HuH-7.5 (cell line): ENCODE measurements around the gene ZDHHC24.
"Not testable (repeated sequence)": the region's sequence is repeated elsewhere in the genome, so short reads cannot be mapped to it uniquely, and the experiment has no call there.

ENCODE experiments used
- DNase-seq: peaks from one replicate; pipeline ENCODE4 v3.0.0; 2011; ENCODE audit warnings: low spot score

ZDHHC24 gene, protein sequence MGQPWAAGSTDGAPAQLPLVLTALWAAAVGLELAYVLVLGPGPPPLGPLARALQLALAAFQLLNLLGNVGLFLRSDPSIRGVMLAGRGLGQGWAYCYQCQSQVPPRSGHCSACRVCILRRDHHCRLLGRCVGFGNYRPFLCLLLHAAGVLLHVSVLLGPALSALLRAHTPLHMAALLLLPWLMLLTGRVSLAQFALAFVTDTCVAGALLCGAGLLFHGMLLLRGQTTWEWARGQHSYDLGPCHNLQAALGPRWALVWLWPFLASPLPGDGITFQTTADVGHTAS

GRCh38 chr11:66545701-66546367 lies at the start of gene ZDHHC24:
Gene ZDHHC24, minus strand, starts transcription at chr11:66546048. Its CDS starts 45 bp downstream, at chr11:66546003.
- peak; percentile 100 for DNase-seq

GRCh38 chr11:66595245-66595904 lies 49.5 kb upstream of the ZDHHC24 start:
- peak; percentile 41 for DNase-seq

- DNase-seq, result peak; percentile 72
Observed at GRCh38 chr11:66593650-66594049, 47.8 kb upstream of the ZDHHC24 start.

DNA sequence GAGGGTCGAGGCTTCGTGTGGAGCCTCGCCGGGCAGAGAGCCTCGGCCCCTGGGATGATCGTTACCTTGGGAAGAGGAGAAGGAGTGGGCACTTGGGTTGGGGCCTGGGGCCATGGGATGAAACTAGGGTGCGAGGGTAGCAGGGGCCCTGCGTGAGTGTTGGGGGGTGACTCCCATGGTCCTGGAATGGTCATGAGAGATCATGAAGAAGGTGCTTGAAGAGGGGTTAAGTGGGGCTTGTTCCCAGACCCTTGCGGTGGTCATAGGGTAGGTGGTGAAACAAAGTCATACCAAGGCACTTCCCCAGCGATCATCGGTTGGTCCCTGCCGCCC lies 47.4 kb upstream of the ZDHHC24 start:
- DNase-seq, result no peak

DNA sequence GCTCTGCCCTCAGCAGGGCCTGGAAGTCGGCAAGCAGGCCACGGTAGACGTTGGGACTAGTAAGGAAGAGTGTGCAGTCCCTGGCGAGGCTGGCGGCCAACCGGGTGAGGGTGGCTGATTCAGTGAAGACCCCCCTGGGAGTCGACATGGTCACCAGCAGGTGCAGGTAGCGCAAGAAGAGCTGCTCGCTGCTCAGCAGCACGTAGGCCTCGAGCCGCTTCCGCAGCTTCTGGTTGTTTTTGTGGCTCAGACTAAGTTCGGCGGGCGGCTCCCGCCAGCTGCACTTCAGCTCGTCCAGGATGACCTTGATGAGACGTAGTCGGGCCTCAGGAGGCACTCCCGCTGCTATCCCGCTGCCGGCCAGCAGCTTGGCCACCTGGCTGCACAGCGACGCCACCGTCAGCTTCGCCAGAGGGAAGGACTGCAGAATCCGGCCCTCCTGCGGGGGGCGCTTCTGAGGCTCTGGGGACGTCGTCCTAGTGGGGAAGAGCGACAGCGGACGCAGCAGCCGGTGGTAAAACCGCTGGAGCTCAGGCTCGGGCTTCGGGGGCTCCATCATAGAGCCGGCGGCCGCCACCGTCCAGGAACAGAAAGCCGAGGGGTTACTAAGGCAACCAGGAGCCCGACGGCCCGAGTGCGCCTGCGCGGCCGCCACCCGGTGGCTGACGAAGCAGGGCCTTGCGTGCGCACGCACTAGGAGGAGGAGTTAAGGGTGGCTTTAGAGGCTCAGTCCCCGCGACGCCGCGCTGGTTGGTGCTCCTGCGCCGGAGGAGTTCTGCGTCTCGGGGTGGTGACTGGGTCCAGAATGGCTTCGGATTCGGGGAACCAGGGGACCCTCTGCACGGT lies 46.8 kb upstream of the ZDHHC24 start, which contains the start of the genes CCDC87 and CCS:
Gene CCDC87 (minus strand): TSS at position 607 of the 846 bp plus-strand sequence. CDS start 48 bp downstream, at position 559.
Gene CCS (plus strand): TSS at position 729 of the 846 bp plus-strand sequence. CDS start 77 bp downstream, at position 806.
- peak; percentile 100 for DNase-seq

DNA sequence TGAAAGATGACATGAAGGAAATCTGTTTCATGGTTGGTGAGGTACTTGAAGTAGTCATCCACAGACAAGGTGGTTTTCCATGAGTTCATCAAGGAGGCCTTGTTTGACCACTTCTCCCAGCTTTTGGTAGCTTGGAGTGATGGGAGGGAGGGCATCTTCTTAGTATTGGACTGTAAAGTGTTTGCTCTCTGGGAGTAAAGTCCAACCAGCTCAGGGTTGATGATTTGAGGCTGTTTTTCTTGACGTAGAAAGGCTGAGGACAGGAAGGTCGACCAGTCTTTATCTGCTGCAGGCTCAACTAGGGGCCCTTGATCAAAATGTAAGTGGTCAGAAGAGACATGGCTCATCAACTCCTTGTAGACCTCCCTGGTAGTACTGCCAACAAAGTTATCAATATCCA lies 45.3 kb upstream of the ZDHHC24 start:
- DNase-seq, result peak; percentile 86

GRCh38 chr11:66589996-66590675 lies 44.3 kb upstream of the ZDHHC24 start:
- DNase-seq, result peak; percentile 61

DNA sequence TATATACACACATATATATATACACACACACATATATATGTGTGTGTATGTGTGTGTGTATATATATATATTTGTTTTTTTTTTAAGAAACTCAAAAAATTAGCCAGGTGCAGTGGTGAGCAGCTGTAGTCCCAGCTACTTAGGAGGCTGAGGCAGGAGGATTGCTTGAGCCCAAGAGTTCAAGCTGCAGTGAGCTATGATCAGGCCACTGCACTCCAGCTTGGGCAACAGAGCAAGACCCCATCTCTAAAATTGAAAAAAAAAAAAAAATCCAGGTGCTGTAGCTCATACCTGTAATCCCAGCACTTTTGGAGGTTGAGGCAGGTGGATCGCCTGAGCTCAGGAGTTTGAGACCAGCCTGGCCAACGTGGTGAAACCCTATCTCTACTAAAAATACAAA lies 43.5 kb upstream of the ZDHHC24 start:
- not testable (repeated sequence) for DNase-seq

DNA sequence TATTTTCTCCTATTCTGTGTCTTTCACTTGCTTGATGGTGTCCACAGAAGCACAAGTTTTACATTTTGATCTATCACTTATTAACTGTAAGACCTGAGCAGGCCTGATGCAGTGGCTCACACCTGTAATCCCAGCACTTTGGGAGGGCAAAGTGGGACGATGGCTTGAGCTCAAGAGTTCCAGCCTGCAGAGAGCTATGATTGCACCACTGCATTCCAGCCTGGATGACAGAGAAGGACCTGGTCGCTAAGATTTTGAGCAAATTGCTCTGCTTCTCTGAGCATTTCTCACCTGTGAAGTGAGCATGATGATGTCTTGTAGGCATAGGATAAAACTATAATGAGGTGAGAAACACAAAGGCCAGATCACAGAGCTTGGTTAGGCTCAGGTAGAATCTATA lies 40.3 kb upstream of the ZDHHC24 start:
- DNase-seq, result peak; percentile 45

DNA sequence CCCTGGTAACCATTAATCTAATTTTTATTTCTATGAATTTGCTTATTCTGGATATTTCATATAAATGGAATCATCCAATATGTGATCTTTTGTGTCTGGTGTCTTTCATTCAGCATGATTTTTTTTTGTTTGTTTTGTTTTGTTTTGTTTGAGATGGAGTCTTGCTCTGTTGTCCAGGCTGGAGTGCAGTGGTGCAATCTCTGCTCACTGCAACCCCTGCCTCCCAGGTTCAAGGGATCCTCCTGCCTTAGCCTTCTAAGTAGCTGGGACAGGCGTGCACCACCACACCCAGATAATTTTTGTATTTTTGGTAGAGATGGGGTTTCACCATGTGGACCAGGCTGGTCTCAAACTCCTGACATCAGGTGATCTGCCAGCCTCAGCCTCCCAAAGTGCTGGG lies 39.6 kb upstream of the ZDHHC24 start:
- not testable (repeated sequence) for DNase-seq

GRCh38 chr11:66582565-66583147 lies 36.8 kb upstream of the ZDHHC24 start:
- not testable (repeated sequence) for DNase-seq

DNA sequence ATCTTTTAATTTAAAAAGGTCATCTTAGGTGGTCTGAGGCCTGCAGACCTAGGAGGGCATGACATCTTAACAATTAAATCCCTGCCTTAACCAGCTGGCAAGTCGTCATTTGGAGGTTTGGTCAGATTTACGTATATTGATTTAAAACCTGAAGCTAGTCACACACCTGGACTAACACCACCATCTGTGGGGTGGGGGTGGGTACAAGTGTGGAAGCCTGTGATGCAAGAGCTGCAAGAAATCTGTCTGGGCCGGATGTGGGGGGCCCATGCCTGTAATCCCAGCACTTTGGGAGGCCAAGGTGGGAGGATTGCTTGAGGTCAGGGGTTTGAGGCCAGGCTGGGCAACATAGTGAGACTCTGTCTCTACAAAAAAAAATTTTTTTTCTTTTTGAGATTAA lies 35.4 kb upstream of the ZDHHC24 start:
- DNase-seq, result no peak

DNA sequence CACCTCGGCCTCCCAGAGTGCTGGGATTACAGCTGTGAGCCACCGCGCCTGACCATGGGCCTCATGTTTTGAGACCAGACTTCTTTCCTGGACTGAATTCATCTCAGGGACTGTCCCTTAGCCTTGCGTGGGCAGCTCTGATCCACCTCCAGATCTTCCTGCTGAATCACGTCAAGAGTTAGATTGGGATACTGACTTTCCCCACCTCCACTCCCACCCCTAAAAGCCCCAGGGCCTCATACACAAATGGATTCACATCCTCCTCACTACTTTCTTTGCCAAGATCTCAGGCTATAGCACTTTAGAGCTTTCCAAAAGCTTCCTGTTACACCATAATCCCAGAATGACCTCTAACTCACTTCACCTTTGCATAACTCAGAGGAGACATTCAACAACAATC lies 35.0 kb upstream of the ZDHHC24 start:
- no peak for DNase-seq

- peak; percentile 100 for DNase-seq
Observed at GRCh38 chr11:66579017-66579606, 33.3 kb upstream of the ZDHHC24 start.

DNA sequence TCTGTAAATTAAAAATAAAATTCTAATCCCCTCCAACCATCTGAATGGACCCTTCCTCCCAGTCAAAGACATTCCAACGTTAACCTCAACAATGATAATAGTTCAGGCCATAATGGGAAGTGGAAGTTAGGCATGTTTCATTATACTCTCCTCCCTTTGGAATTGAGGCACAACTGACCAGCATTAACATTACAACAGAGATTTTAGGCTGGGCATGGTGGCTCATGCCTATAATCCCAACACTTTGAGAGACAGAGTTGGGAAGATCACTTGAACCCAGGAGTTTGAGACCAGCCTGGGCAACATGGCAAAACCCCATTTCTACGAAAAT lies 25.0 kb upstream of the ZDHHC24 start:
- no peak for DNase-seq

GRCh38 chr11:66570079-66570849 lies 24.4 kb upstream of the ZDHHC24 start:
- DNase-seq, result no peak

GRCh38 chr11:66569076-66569475 lies 23.2 kb upstream of the ZDHHC24 start:
- no peak for DNase-seq

- peak; percentile 100 for DNase-seq
Observed at GRCh38 chr11:66568124-66568916, 22.5 kb upstream of the ZDHHC24 start, which contains the start of gene CTSF. Gene CTSF, minus strand, starts transcription at chr11:66568606. Its CDS starts 120 bp downstream, at chr11:66568486.

- DNase-seq, result no peak
Observed at GRCh38 chr11:66567787-66568123, 21.9 kb upstream of the ZDHHC24 start.
